Smooth muscle cell (in vitro differentiated cells): ENCODE results near the gene EPHA10. TPM values are rescaled to one million over a fixed set of nuclear protein-coding genes. Genes with fewer than 3 reads are reported as not detected.

Experiments used
- DNase-seq: peaks from one replicate; lab custom pipeline; 2025; ENCODE audit not compliant: unreplicated experiment; lab: John Stamatoyannopoulos, UW
- H2AFZ ChIP-seq: fragments of 200-600 bp; sonication (generic); 2 replicates; pipeline ENCODE4 v1.6.0; 2016; ENCODE audit warnings: antibody characterized with exemption, low read depth, mild to moderate bottlenecking
- H3F3A ChIP-seq: fragments of 200-600 bp; sonication (generic); 2 replicates; pipeline ENCODE4 v1.6.0; 2017; ENCODE audit warnings: antibody characterized with exemption, low read depth
- H3K27ac ChIP-seq: fragments of 200-600 bp; sonication (generic); 2 replicates; pipeline ENCODE4 v1.5.1; 2016; ENCODE audit warnings: low read depth, mild to moderate bottlenecking
- H3K27me3 ChIP-seq: fragments of 200-600 bp; sonication (generic); 2 replicates; pipeline ENCODE4 v1.6.1; 2016; ENCODE audit warnings: low read depth, mild to moderate bottlenecking
- H3K36me3 ChIP-seq: fragments of 200-600 bp; sonication (generic); 2 replicates; pipeline ENCODE4 v1.5.1; 2016; ENCODE audit warnings: low read depth
- H3K4me1 ChIP-seq: fragments of 200-600 bp; sonication (generic); 2 replicates; pipeline ENCODE4 v1.5.1; 2016; ENCODE audit warnings: low read depth
- H3K4me2 ChIP-seq: fragments of 200-600 bp; sonication (generic); 2 replicates; pipeline ENCODE4 v1.6.0; 2016; ENCODE audit warnings: mild to moderate bottlenecking
- H3K4me3 ChIP-seq: fragments of 200-600 bp; sonication (generic); 2 replicates; pipeline ENCODE4 v1.5.1; 2016; ENCODE audit warnings: mild to moderate bottlenecking
- H3K79me2 ChIP-seq: fragments of 200-600 bp; sonication (generic); 2 replicates; pipeline ENCODE4 v1.6.0; 2016; ENCODE audit warnings: low read depth, mild to moderate bottlenecking
- H3K9ac ChIP-seq: fragments of 200-600 bp; sonication (generic); 2 replicates; pipeline ENCODE4 v1.6.0; 2016; ENCODE audit warnings: low read depth
- H3K9me3 ChIP-seq: fragments of 200-600 bp; sonication (generic); replicated peaks from 2 replicates; pipeline ENCODE4 v1.5.1; 2016; ENCODE audit warnings: low read depth
- H4K20me1 ChIP-seq: fragments of 200-600 bp; sonication (generic); 2 replicates; pipeline ENCODE4 v1.6.0; 2016; ENCODE audit warnings: low read depth
- CTCF ChIP-seq: fragments of 200-600 bp; sonication (generic); IDR thresholded peaks from 2 replicates; pipeline ENCODE4 v1.5.1; 2017; ENCODE audit warnings: borderline replicate concordance, mild to moderate bottlenecking, antibody characterized with exemption; ENCODE audit not compliant: insufficient read depth, poor library complexity, severe bottlenecking
- WGBS: methylation state at CpG from one replicate; pipeline ENCODE4 v1.1.7; 2016; ENCODE audit warnings: low lambda C conversion rate; 5-methylcytosine and 5-hydroxymethylcytosine counted together
- polyA plus RNA-seq: library from polyadenylated mRNA; unstranded; fragments of >200 nt; fragmentation: Nextera tagmentation; extraction: Ambion mirVana; gene quantifications from 2 replicates; pipeline ENCODE4 v1.2.1, GENCODE V29; 2016
- total RNA-seq: library from RNA; depleted of rRNA; stranded (reverse); fragments of >200 nt; gene quantifications from 2 replicates; pipeline ENCODE4 v1.2.3, GENCODE V29; 2014

Gene EPHA10
- total and polyA plus RNA-seq, 2 experiments from 2014 or later: not detected

- Histone ChIP-seq H3K79me2 (no peaks in the 10 kb centered on the region), H3K27me3 (peaks cover 22% of the 10 kb centered on the region), H3K27ac (no peak overlapping the region), H2AFZ (no peak overlapping the region), H4K20me1 (no peaks in the 10 kb centered on the region), H3K9ac (no peak overlapping the region), H3K4me3 (no peak overlapping the region), H3K4me1 (peaks cover 8% of the 10 kb centered on the region), H3K4me2 (peak overlapping the region; percentile 43), H3K36me3 (no peaks in the 10 kb centered on the region), H3K9me3 (no peaks in the 10 kb centered on the region), H3F3A (no peaks in the 10 kb centered on the region)
- no peak for DNase-seq
- 88% methylated on average over 14 of the region's 14 CpGs for WGBS
- no peak for TF ChIP-seq CTCF
Measured at GRCh38 chr1:37725851-37726613, 38.9 kb downstream of the EPHA10 start.

- no peaks in the 10 kb centered on the region for H3K9me3 ChIP-seq
- H3K27ac ChIP-seq: no peak overlapping the region
- H3K36me3 ChIP-seq: no peaks in the 10 kb centered on the region
- no peak for DNase-seq
- no peaks in the 10 kb centered on the region for H3K79me2 ChIP-seq
- no peaks in the 10 kb centered on the region for H3F3A ChIP-seq
- no peaks in the 10 kb centered on the region for H4K20me1 ChIP-seq
- H3K4me2 ChIP-seq: no peak overlapping the region
- no peak overlapping the region for H2AFZ ChIP-seq
- H3K27me3 ChIP-seq: peaks cover 14% of the 10 kb centered on the region
- H3K4me1 ChIP-seq: peaks cover 8% of the 10 kb centered on the region
- no peak overlapping the region for H3K4me3 ChIP-seq
- H3K9ac ChIP-seq: no peak overlapping the region
- WGBS: 73% methylated on average over 6 of the region's 6 CpGs
- no peak for TF ChIP-seq CTCF
Measured at GRCh38 chr1:37724575-37724974, 40.3 kb downstream of the EPHA10 start.

GRCh38 chr1:37723390-37724078 is 41.4 kb downstream of the EPHA10 start:
- no peaks in the 10 kb centered on the region for H4K20me1 ChIP-seq
- 54% methylated on average over 11 of the region's 11 CpGs for WGBS
- no peak overlapping the region for H3K9ac ChIP-seq
- H3K36me3 ChIP-seq: no peaks in the 10 kb centered on the region
- no peak for DNase-seq
- no peak overlapping the region for H3K4me3 ChIP-seq
- no peaks in the 10 kb centered on the region for H3F3A ChIP-seq
- peaks cover 6% of the 10 kb centered on the region for H3K27me3 ChIP-seq
- peaks cover 8% of the 10 kb centered on the region for H3K4me1 ChIP-seq
- no peak overlapping the region for H2AFZ ChIP-seq
- no peaks in the 10 kb centered on the region for H3K9me3 ChIP-seq
- H3K27ac ChIP-seq: no peak overlapping the region
- H3K79me2 ChIP-seq: no peaks in the 10 kb centered on the region
- TF ChIP-seq CTCF: no peak
- no peak overlapping the region for H3K4me2 ChIP-seq
